B cell (primary cell): ENCODE measurements around the gene OR13J1.

ENCODE experiments used
- CTCF ChIP-seq: fragments of 200-600 bp; IDR thresholded peaks from one replicate; pipeline ENCODE4 v1.8.0; 2022; ENCODE audit warnings: antibody characterized with exemption, mild to moderate bottlenecking
- EZH2 ChIP-seq: IDR thresholded peaks from 2 replicates; pipeline ENCODE4 v1.6.1; 2012; ENCODE audit warnings: borderline replicate concordance, low read depth, mild to moderate bottlenecking, moderate library complexity, low read length; ENCODE audit not compliant: insufficient read depth, poor library complexity, severe bottlenecking

- TF ChIP-seq EZH2 (no peak), CTCF (no peak)
These were observed 22.2 kb downstream of the OR13J1 start for GRCh38 chr9:35847792-35848572.
